BLaER1 (cell line): ENCODE results near the gene SELENOO.

Experiments
- H3K27ac ChIP-seq: shearing (Covaris generic); formaldehyde crosslinking; 2 replicates; pipeline ENCODE4 v1.8.1; 2022
- H3K27me3 ChIP-seq: shearing (Covaris generic); formaldehyde crosslinking; 2 replicates; pipeline ENCODE4 v1.8.1; 2022
- H3K36me3 ChIP-seq: shearing (Covaris generic); formaldehyde crosslinking; 2 replicates; pipeline ENCODE4 v1.8.1; 2022
- H3K4me1 ChIP-seq: shearing (Covaris generic); formaldehyde crosslinking; 2 replicates; pipeline ENCODE4 v1.8.1; 2022
- H3K4me2 ChIP-seq: shearing (Covaris generic); formaldehyde crosslinking; 2 replicates; pipeline ENCODE4 v1.8.1; 2022
- H3K4me3 ChIP-seq: shearing (Covaris generic); formaldehyde crosslinking; 2 replicates; pipeline ENCODE4 v1.8.1; 2022
- H3K9ac ChIP-seq: shearing (Covaris generic); formaldehyde crosslinking; 2 replicates; pipeline ENCODE4 v1.8.1; 2022
- H3K9me3 ChIP-seq: shearing (Covaris generic); formaldehyde crosslinking; 2 replicates; pipeline ENCODE4 v1.8.1; 2022
- H4K20me1 ChIP-seq: shearing (Covaris generic); formaldehyde crosslinking; 2 replicates; pipeline ENCODE4 v1.8.1; 2022
- Cebpa-rat ChIP-seq: shearing (Covaris generic); IDR thresholded peaks from 2 replicates; pipeline ENCODE4 v1.8.1; 2022

The SELENOO gene

DNA sequence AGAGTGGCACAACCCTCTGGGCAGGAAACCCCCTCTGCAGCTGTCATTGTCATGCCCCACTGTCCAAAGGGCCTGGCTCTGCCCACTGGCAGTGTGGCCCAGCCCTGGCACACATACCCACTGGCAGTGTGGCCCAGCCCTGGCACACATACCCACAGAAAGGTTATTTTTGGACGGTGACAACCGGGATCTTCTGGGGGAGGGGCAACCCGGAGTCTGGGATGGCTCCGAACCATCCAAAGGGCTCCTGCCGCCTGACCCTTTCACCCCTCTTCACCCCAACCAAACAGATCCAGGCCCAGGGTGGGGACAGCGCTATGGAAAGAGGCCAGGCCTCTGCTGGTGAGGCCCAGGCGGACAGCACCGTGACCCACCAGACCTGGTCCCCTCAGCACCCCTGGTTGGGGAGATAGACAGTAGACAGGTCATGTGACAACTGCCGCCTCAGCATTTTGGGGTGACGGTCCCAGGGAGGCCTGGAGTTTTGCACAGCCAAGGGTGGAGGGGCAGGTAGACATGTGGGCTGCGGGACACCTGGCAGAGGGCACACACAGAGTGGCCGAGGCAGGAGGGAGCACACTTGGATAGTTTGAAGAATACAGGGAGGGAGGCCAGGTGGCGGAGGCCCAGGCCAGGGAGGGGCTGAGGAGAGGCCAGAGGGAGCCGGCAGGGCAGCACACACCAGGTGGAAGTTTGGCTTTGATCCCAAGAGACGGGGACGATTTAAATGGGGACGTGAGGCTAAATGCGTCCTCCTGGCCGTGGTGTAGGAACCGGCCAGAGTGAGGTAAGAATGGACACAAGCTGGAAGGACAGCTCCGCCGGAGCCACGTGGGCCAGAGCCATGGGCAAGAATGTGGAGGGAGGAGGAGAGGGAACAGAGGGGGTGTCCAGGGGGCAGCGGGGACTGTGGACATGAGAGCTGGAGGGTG, 57.8 kb downstream of the SELENOO start:
- TF ChIP-seq Cebpa-rat, result no peak
- H3K27me3 ChIP-seq, result no peaks in the 10 kb centered on the region
- peaks cover 56% of the 10 kb centered on the region for H4K20me1 ChIP-seq
- H3K9ac ChIP-seq, result no peak overlapping the region
- no peaks in the 10 kb centered on the region for H3K9me3 ChIP-seq
- no peak overlapping the region for H3K27ac ChIP-seq
- H3K36me3 ChIP-seq, result peaks cover 57% of the 10 kb centered on the region
- H3K4me1 ChIP-seq, result peaks cover 38% of the 10 kb centered on the region
- H3K4me2 ChIP-seq, result peak overlapping the region; percentile 36
- no peak overlapping the region for H3K4me3 ChIP-seq

DNA sequence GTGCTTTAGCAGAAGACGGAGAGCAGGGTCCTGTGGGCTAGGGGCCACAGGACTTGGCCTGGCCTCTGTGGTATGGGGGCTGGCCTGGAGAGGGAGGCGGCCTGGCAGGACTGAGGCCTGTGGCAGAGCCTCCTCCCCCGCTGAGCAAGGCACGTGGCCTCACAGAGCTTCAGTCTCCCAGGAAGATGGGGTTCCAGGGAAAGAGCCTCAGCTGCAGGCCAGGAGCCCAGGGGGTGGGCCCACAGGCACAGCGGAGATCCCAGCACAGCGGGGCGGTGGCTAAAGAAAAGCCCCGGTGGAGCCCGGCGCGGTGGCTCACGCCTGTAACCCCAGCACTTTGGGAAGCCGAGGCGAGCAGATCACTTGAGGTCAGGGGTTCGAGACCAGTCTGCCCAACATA, 58.5 kb downstream of the SELENOO start:
- Histone ChIP-seq H4K20me1 (peaks cover 53% of the 10 kb centered on the region), H3K4me2 (peak overlapping the region; percentile 36), H3K27ac (no peak overlapping the region), H3K27me3 (no peaks in the 10 kb centered on the region), H3K4me3 (no peak overlapping the region), H3K9me3 (no peaks in the 10 kb centered on the region), H3K9ac (no peak overlapping the region), H3K36me3 (peaks cover 53% of the 10 kb centered on the region), H3K4me1 (peaks cover 41% of the 10 kb centered on the region)
- no peak for TF ChIP-seq Cebpa-rat

DNA sequence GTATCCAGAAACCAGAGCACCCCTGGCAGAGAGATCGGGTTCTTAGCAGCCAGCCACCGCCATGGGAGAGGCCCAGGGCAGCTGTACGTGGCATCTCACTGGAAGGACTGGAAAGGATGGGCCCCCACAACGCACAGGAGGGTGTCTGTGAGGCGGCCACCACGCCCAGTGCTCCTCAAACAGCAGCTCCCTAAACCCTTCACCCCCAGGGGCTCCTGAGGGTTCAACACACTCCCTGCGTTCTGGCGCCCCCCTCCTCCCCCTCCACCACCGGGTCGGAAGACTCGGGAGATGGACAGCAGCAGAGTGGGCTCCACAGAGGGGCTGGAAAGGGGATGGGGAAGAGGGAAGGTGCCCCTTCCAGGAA, 59.6 kb downstream of the SELENOO start:
- Histone ChIP-seq H3K27ac (peak overlapping the region; percentile 89), H4K20me1 (peaks cover 46% of the 10 kb centered on the region)

DNA sequence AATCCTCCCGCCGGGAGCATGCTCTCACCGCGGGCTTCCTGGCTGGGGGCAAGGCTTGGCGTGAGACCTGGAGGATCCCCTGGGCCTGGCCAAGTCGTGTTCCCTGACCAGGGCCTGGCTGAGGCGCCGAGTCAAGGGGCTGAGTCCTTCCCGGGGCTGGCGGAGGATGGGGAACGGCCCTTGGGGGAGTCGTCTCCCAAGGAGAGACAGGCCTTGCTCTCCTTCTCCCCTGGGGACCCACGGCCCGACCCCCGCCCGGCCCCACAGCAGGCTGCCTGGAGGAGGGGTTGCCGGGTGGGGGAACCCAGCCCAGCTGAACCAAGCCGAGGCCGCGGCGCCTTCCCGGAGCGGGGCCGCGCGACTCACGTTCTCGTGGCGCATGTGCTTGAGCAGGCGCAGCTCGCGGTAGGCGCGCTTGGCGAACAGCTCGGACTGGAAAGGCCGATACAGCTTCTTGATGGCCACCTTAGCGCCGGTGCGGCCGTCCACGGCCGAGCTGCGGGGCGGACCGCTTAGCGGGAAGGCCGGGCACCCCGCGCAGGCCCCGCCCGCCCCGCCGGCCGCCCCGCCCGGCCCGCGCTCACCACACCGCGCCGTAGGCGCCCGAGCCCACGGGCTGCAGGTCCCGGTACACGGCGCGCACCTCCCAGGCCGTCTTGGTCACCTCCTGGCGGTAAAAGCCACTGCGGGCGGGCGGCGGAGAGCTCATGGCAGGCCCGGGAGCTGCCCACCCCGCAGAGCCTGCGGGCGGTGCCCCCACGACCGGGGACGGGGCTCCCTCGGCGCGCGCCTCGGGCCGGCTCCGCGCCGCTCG, 60.2 kb downstream of the SELENOO start:
- Histone ChIP-seq H3K27ac (peak overlapping the region; percentile 89), H3K27me3 (no peaks in the 10 kb centered on the region), H3K9ac (peak overlapping the region; percentile 84), H3K9me3 (no peaks in the 10 kb centered on the region), H3K4me2 (peak overlapping the region; percentile 97), H3K36me3 (peaks cover 47% of the 10 kb centered on the region), H4K20me1 (peaks cover 44% of the 10 kb centered on the region), H3K4me3 (peak overlapping the region; percentile 81), H3K4me1 (peaks cover 54% of the 10 kb centered on the region)
- TF ChIP-seq Cebpa-rat, result no peak

More for the DNA sequence above, 59.6 kb downstream of the SELENOO start:
- no peaks in the 10 kb centered on the region for H3K9me3 ChIP-seq
- TF ChIP-seq Cebpa-rat, result no peak
- peak overlapping the region; percentile 97 for H3K4me2 ChIP-seq
- H3K4me3 ChIP-seq, result peak overlapping the region; percentile 81
- no peaks in the 10 kb centered on the region for H3K27me3 ChIP-seq
- H3K4me1 ChIP-seq, result peaks cover 52% of the 10 kb centered on the region
- peak overlapping the region; percentile 84 for H3K9ac ChIP-seq
- peaks cover 51% of the 10 kb centered on the region for H3K36me3 ChIP-seq

DNA sequence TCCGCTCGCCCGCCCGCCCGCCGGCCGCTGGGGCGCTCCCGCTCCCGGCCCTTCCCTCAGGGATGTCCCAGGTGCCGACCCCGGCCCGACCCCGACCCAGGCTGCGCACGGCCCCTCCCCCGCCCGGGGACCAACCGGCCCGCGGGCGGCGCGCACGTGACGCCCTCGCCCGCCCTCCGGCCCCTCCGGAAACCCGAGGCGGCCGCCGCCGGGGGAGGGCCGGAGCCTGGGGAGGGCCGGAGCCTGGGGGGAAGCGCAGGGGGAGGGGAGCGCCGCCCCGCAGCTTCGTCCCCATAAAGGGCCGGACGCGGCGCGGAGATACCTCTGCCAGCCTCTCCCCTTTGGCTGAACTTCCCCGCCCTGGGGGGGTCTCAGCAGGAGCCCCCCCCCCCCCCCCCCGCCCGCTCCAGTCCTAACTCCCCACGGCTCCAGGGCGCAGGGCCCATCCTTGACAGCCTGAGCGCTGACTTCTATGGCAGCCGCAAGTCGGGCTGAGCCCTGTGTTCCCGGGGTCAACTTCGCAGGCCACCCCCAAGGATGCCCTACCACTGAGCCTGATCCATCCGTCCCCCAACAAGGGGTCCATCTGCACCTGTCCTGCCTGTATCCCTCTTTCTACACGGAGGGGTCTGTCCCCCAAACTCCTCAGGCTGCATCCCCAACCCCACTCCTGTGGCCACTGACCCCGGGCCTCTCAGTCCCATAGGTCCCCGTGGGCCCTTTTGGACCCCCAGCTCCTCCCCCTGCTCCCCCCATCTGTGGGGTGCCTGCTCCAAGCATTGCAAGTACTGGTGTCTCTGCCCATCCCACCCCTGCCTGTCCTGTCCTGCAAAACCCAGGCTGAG, 61.0 kb downstream of the SELENOO start, which contains the start of gene MAPK12:
MAPK12 (minus strand) TSS at position 69 of the 845 bp plus-strand sequence. CDS start 174 bp downstream, outside the sequence.
- Histone ChIP-seq H3K27ac (peak within 1 kb of the TSS; percentile 89), H3K4me2 (peak within 1 kb of the TSS; percentile 97), H3K9me3 (peaks cover 3% of the 10 kb centered on the region; the same call in 1 of the 2 replicates), H3K27me3 (no peaks in the 10 kb centered on the region), H4K20me1 (peaks cover 36% of the 10 kb centered on the region), H3K9ac (peak within 1 kb of the TSS; percentile 84), H3K4me1 (peaks cover 54% of the 10 kb centered on the region), H3K4me3 (peak within 1 kb of the TSS; percentile 81), H3K36me3 (peaks cover 47% of the 10 kb centered on the region)
- no peak for TF ChIP-seq Cebpa-rat

DNA sequence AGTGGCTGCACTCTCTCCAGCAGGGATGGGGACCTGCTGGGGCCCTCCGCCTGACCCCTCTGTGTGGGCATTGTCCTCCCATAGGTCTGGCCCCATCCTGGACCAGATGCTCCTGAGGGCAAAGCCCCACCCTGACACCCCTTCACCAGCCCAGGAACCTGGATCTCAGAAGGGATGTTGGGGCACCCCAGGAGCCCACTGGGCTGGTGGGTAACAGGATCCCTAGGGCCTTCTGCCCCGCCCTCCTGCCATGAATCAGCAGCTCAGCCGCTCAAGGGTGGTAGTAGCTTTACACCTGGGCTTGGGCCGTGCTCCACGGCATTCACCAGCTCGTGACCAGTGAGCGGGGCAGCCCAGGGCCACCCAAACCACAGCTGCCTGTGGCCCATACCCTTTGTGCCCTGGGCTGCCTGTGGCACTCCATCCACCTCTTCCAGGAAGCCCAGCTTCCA, 61.7 kb downstream of the SELENOO start:
- TF ChIP-seq Cebpa-rat, result no peak

DNA sequence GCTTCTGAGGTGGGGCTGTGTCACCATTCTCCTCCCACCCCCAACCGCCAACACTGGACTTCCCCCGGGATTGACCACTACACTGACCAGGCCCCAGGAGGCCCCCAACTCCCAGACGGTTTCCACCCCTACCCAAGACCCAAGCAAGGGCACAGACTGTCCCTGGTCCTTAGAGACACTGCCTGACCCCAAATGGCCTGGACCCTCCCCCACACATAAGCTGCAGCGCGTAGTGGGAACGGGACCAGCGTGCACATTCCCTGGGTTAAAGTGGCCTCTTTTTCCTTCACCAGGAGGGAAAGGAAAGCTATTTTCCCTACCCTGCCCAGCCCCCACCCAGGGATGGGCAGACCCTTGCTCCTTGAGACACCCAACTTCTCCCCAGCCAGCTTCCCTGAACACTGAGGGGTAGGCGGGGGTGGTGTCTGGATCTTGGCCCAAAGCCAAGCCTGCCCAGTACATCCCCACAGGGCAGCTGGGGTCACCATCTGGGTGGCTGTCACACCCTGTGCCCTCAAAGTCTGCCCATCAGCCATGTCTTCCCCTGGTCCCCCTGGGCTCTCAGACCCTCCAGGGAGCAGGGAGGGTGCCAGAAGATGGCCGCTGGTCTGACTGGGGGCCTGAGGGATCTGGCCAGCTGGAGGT, 62.3 kb downstream of the SELENOO start:
- Histone ChIP-seq H4K20me1 (peaks cover 24% of the 10 kb centered on the region), H3K4me3 (peak overlapping the region; percentile 81; the same call in 1 of the 2 replicates), H3K27ac (peak overlapping the region; percentile 89), H3K4me2 (peak overlapping the region; percentile 97), H3K4me1 (peaks cover 56% of the 10 kb centered on the region), H3K36me3 (peaks cover 37% of the 10 kb centered on the region), H3K27me3 (no peaks in the 10 kb centered on the region), H3K9me3 (peaks cover 9% of the 10 kb centered on the region; the same call in 1 of the 2 replicates), H3K9ac (peak overlapping the region; percentile 84; the same call in 1 of the 2 replicates)
- TF ChIP-seq Cebpa-rat, result no peak

More for the DNA sequence above, 61.7 kb downstream of the SELENOO start:
- Histone ChIP-seq H3K9ac (peak overlapping the region; percentile 84), H3K27me3 (no peaks in the 10 kb centered on the region), H3K27ac (peak overlapping the region; percentile 89), H3K4me3 (peak overlapping the region; percentile 81), H3K9me3 (peaks cover 9% of the 10 kb centered on the region; the same call in 1 of the 2 replicates), H3K4me2 (peak overlapping the region; percentile 97), H4K20me1 (peaks cover 30% of the 10 kb centered on the region), H3K36me3 (peaks cover 42% of the 10 kb centered on the region), H3K4me1 (peaks cover 54% of the 10 kb centered on the region)

DNA sequence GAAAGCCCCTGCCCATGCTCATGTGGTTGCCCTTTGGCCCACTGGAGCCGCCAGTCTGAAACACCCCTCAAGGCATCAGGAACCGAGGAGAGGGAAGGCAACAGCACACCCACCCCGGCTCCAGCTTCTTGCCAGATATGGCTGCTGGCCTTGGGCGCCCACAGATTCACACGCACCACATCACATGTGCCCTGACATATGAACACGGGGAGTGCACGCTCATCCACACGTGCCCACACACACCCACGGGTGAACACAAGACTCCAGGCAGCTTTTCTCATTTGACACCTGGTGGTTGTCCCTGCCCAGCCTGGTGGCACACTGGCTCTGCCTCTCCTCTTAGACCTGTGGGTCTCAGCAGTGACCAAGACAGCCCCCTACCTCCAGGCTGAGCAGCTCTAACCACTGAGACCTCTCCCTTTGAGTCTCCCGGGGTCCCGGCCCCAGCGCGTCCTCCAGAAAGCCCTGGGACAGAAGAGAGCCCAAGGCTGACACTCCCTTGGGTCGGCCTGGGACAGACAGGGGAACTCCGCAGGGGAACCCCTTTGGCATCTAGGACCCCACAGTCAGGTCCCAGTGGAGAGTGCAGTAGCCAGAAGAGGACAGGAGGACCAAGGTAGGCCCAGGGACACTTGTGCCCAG, 63.4 kb downstream of the SELENOO start:
- Histone ChIP-seq H3K27me3 (no peaks in the 10 kb centered on the region), H3K36me3 (peaks cover 26% of the 10 kb centered on the region), H3K27ac (no peak overlapping the region), H3K9me3 (peaks cover 9% of the 10 kb centered on the region; the same call in 1 of the 2 replicates), H3K4me3 (no peak overlapping the region), H4K20me1 (peaks cover 19% of the 10 kb centered on the region), H3K4me2 (no peak overlapping the region), H3K4me1 (peaks cover 59% of the 10 kb centered on the region), H3K9ac (no peak overlapping the region)
- TF ChIP-seq Cebpa-rat, result no peak
